Testis (tissue), 2 donors: ENCODE results near the gene UGT1A4.

Experiments used
- CTCF ChIP-seq, 3 experiments: fragments of 450-650 bp in 2 of 3; fragments of 200-600 bp in 1 of 3; sonication (generic) in 1 of 3; IDR thresholded peaks; one replicate each; pipeline ENCODE4 v1.5.1; 2016 to 2019; ENCODE audit warnings: antibody characterized with exemption in 3 of 3, mild to moderate bottlenecking in 2 of 3, moderate library complexity in 1 of 3
- POLR2A ChIP-seq: fragments of 450-650 bp; IDR thresholded peaks from one replicate; pipeline ENCODE4 v1.6.1; 2017; ENCODE audit warnings: antibody characterized with exemption, mild to moderate bottlenecking, moderate library complexity

GRCh38 chr2:233686928-233687327 lies 31.6 kb upstream of the UGT1A4 start:
- TF ChIP-seq CTCF (IDR thresholded peaks at IDR 0.05) = no peak
- no peak for TF ChIP-seq POLR2A
